Caco-2 (cell line): Measurements from ENCODE around the gene SRGAP1. TPM values are rescaled to one million over a fixed set of nuclear protein-coding genes. Genes with fewer than 3 reads are reported as not detected.
"Not testable (repeated sequence)": the region's sequence is repeated elsewhere in the genome, so short reads cannot be mapped to it uniquely, and the experiment has no call there.

Source experiments
- BruUV-seq: library from RNA; stranded (reverse); fragments of 400-500 nt; replicated peaks from 2 replicates; lab custom pipeline; 2021; lab: Mats Ljungman, UMichigan
- CTCF ChIA-PET: fragments of 300-600 bp; sonication (Branson Sonifier 250); formaldehyde crosslinking; loops from one replicate; lab custom pipeline; 2022; ENCODE audit warnings: antibody characterized with exemption; lab: Charles Lee
- POLR2A ChIA-PET: fragments of 300-600 bp; sonication (Branson Sonifier 250); formaldehyde crosslinking; loops from one replicate; lab custom pipeline; 2022; ENCODE audit warnings: antibody characterized with exemption; lab: Charles Lee
- DNase-seq, 2 experiments: peaks; one replicate each; pipeline versions ENCODE4 v3.0.0 to v3.0.0-alpha.2; 2020 to 2022
- H3K27me3 ChIP-seq: replicated peaks from 2 replicates; pipeline ENCODE4 v1.6.0; 2011; ENCODE audit warnings: low read length; ENCODE audit not compliant: control insufficient read depth, insufficient read depth
- H3K36me3 ChIP-seq: 2 replicates; pipeline ENCODE4 v1.5.1; 2011; ENCODE audit warnings: low read length; ENCODE audit not compliant: control insufficient read depth, insufficient read depth
- H3K4me1 ChIP-seq: fragments of 250-450 bp; sonication (Bioruptor Pico); 2 replicates; pipeline ENCODE4 v1.5.1; 2020; ENCODE audit warnings: mild to moderate bottlenecking
- H3K4me3 ChIP-seq: 2 replicates; pipeline ENCODE4 v1.5.1; 2011; ENCODE audit warnings: low read depth, mild to moderate bottlenecking, control low read depth, low read length
- H3K9me3 ChIP-seq: fragments of 250-450 bp; sonication (Bioruptor Pico); 2 replicates; pipeline ENCODE4 v1.5.1; 2020; ENCODE audit warnings: mild to moderate bottlenecking, moderate library complexity
- H3K27ac Mint-ChIP-seq: one replicate; pipeline ENCODE4 v1.8.0; 2022; ENCODE audit warnings: mixed read lengths; ENCODE audit not compliant: unreplicated experiment
- H3K27me3 Mint-ChIP-seq: one replicate; pipeline ENCODE4 v1.8.0; 2022; ENCODE audit warnings: mixed read lengths; ENCODE audit not compliant: insufficient read depth, unreplicated experiment
- H3K36me3 Mint-ChIP-seq: one replicate; pipeline ENCODE4 v1.8.0; 2022; ENCODE audit warnings: mild to moderate bottlenecking, mixed read lengths; ENCODE audit not compliant: insufficient read depth, unreplicated experiment
- H3K4me1 Mint-ChIP-seq: one replicate; pipeline ENCODE4 v1.8.0; 2022; ENCODE audit warnings: low read depth, mixed read lengths; ENCODE audit not compliant: unreplicated experiment
- H3K4me3 Mint-ChIP-seq: one replicate; pipeline ENCODE4 v1.8.0; 2022; ENCODE audit warnings: mild to moderate bottlenecking, moderate library complexity, mixed read lengths; ENCODE audit not compliant: unreplicated experiment
- H3K9me3 Mint-ChIP-seq: one replicate; pipeline ENCODE4 v1.8.0; 2022; ENCODE audit warnings: mixed read lengths; ENCODE audit not compliant: unreplicated experiment
- CTCF ChIP-seq, 2 experiments: fragments of 200-600 bp in 1 of 2; IDR thresholded peaks; 1 replicate in 1 of 2; 2 replicates in 1 of 2; pipeline versions ENCODE4 v1.5.1 to v1.8.0; 2011 to 2022; ENCODE audit warnings: antibody characterized with exemption in 1 of 2, control low read depth in 1 of 2, inconsistent platforms in 1 of 2, low read depth in 1 of 2, low read length in 1 of 2, mild to moderate bottlenecking in 1 of 2, moderate library complexity in 1 of 2; ENCODE audit not compliant: insufficient read depth in 1 of 2, severe bottlenecking in 1 of 2, unreplicated experiment in 1 of 2
- intact Hi-C: fragments of 100-400 bp; cut with micrococcal nuclease; formaldehyde crosslinking; loops from one replicate; pipeline ENCODE4 v1.10.0; 2022; ENCODE audit not compliant: unreplicated experiment
- total RNA-seq: library from RNA; stranded (reverse); gene quantifications from 2 replicates; pipeline ENCODE4 v1.2.3, GENCODE V29; 2022

Gene SRGAP1
- total RNA-seq, 1 experiment from 2014 or later = 22.1 TPM

GRCh38 chr12:63857771-63858670 is 13.5 kb downstream of the SRGAP1 start:
- TF ChIP-seq CTCF (IDR thresholded peaks at IDR 0.05; ENCODE audit: insufficient read depth in 1 of 2, low read depth in 1 of 2, low read length in 1 of 2, severe bottlenecking in 1 of 2, unreplicated experiment in 1 of 2) = no peak
- Mint-ChIP-seq H3K36me3 (peaks cover 11% of the 10 kb centered on the region), H3K27ac (no peak overlapping the region), H3K9me3 (no peaks in the 10 kb centered on the region), H3K4me3 (no peak overlapping the region), H3K4me1 (peaks cover 14% of the 10 kb centered on the region), H3K27me3 (no peaks in the 10 kb centered on the region)
- H3K4me1 ChIP-seq = peaks cover 28% of the 10 kb centered on the region
- no TSS peak for BruUV-seq
- no peaks in the 10 kb centered on the region for H3K36me3 ChIP-seq
- DNase-seq = no peak
- intact Hi-C loops = no loop called here
- no peak overlapping the region for H3K4me3 ChIP-seq
- ChIA-PET CTCF (no interaction called here), POLR2A (no interaction called here)
- H3K27me3 ChIP-seq = no peaks in the 10 kb centered on the region
- H3K9me3 ChIP-seq = no peaks in the 10 kb centered on the region

GRCh38 chr12:63859880-63860279 is 15.4 kb downstream of the SRGAP1 start:
- intact Hi-C loops, H3K27me3 Mint-ChIP-seq, DNase-seq, POLR2A ChIA-PET, H3K36me3 ChIP-seq, H3K4me3 Mint-ChIP-seq, BruUV-seq, H3K4me3 ChIP-seq, H3K27me3 ChIP-seq, H3K9me3 Mint-ChIP-seq, H3K9me3 ChIP-seq, H3K27ac Mint-ChIP-seq: not testable (repeated sequence)
- H3K36me3 Mint-ChIP-seq = peaks cover 11% of the 10 kb centered on the region
- peaks cover 14% of the 10 kb centered on the region for H3K4me1 Mint-ChIP-seq
- H3K4me1 ChIP-seq = peaks cover 37% of the 10 kb centered on the region
- CTCF ChIA-PET = interaction anchor here (0.6 kb wide), 1 partner anchor 352 kb away, joined by 3 read pairs; no protein-coding TSS in a partner anchor

- TF ChIP-seq CTCF (IDR thresholded peaks at IDR 0.05; ENCODE audit: insufficient read depth in 1 of 2, low read depth in 1 of 2, low read length in 1 of 2, severe bottlenecking in 1 of 2, unreplicated experiment in 1 of 2) = no peak
- CTCF ChIA-PET = no interaction called here
- H3K36me3 ChIP-seq = no peaks in the 10 kb centered on the region
- POLR2A ChIA-PET = interaction anchor here (0.6 to 1.0 kb wide), 4 partner anchors 14 to 27 kb away, joined by 3 read pairs; partner anchors contain the start of gene SRGAP1
- BruUV-seq = TSS peak; percentile 49
- intact Hi-C loops = loop anchor here (1.0 kb wide), 4 partner anchors 15 to 56 kb away; no protein-coding TSS in a partner anchor
- Mint-ChIP-seq H3K27ac (peak overlapping the region; percentile 60), H3K9me3 (no peaks in the 10 kb centered on the region), H3K4me1 (peaks cover 14% of the 10 kb centered on the region), H3K36me3 (peaks cover 15% of the 10 kb centered on the region), H3K4me3 (peak overlapping the region; percentile 50), H3K27me3 (no peaks in the 10 kb centered on the region)
- H3K9me3 ChIP-seq = no peaks in the 10 kb centered on the region
- no peak overlapping the region for H3K4me3 ChIP-seq
- DNase-seq = peak; percentile 76 to 83
- no peaks in the 10 kb centered on the region for H3K27me3 ChIP-seq
- H3K4me1 ChIP-seq = peaks cover 41% of the 10 kb centered on the region
Measured at GRCh38 chr12:63862187-63862968, 17.9 kb downstream of the SRGAP1 start.
